Measurements from ENCODE around the gene ATMIN. TPM values are rescaled to one million over a fixed set of nuclear protein-coding genes. Genes with fewer than 3 reads are reported as not detected.

The ATMIN gene
- total and polyA plus RNA-seq, 2 of the 13 experiments (the other 11 are each of a cell fraction or from before 2014, with no cell fraction given) = 34.6 to 60.4 TPM

DNA sequence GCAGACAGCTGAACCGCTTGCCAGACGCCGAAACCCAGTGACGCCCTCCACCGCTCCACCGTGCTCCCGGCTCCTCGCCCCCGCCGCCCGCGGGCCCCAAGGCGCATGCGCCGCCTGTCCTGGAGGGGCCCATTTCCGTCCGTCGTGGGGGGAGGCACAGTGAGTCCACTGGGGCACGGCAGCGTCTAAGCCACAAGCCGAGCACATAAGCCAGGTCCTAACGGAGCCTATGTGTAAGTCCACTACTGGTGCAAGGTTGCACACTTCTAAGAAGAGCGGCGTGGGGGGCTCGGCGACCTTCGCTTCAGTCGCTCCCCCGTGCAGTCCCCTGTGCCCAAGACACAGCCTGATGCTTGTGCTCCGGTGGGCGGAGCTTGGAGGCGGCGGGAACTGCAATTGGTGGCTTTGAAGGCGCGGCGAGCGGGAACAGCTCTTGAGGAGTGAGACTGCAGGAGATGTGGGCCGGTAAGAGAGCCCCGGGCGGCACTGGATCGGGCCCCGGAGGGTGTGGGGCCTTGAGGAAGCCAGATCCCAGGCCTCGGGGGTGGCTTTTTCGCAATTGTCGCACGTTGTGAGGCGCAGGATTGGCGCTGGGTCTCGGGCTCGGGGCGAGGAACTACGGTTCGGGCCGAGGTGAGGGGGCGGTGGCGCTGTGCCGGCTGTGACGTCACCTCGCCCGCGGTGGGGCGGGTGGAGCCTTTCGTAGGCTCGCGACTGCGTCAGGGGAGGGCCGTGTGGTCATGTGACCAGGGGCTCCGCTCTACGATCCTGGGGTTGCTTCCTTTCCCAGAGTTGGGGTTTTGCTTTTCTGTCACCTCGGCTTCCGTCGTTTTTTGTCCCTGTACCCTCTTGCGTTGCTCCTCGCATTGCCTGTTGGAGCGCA, 28.6 kb upstream of the ATMIN start, which contains the start of the genes CENPN and CMC2 (continued):
- TF ChIP-seq, protein P1, sequence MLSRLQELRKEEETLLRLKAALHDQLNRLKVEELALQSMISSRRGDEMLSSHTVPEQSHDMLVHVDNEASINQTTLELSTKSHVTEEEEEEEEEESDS (CRISPR knock-in tag; IDR thresholded peaks at IDR 0.05; ENCODE audit: borderline replicate concordance) = peak; percentile 87; the same call in 1 of the 2 replicates
- TF ChIP-seq, protein P2, sequence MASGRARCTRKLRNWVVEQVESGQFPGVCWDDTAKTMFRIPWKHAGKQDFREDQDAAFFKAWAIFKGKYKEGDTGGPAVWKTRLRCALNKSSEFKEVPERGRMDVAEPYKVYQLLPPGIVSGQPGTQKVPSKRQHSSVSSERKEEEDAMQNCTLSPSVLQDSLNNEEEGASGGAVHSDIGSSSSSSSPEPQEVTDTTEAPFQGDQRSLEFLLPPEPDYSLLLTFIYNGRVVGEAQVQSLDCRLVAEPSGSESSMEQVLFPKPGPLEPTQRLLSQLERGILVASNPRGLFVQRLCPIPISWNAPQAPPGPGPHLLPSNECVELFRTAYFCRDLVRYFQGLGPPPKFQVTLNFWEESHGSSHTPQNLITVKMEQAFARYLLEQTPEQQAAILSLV (CRISPR knock-in tag; IDR thresholded peaks at IDR 0.05; ENCODE audit: borderline replicate concordance) = peak; percentile 83
- TF ChIP-seq HOXA9 (CRISPR knock-in tag; IDR thresholded peaks at IDR 0.05; ENCODE audit: borderline replicate concordance) (peak; percentile 87; the same call in 1 of the 2 replicates), ZNF781 (CRISPR knock-in tag; IDR thresholded peaks at IDR 0.05; ENCODE audit: borderline replicate concordance, not compliant biosample characterization) (peak; percentile 75), ZNF160 (CRISPR knock-in tag; IDR thresholded peaks at IDR 0.05) (no peak), ZNF101 (CRISPR knock-in tag; IDR thresholded peaks at IDR 0.05; ENCODE audit: borderline replicate concordance, low read depth) (no peak), HMGA1 (CRISPR knock-in tag; conservative IDR thresholded peaks at IDR 0.05) (no peak), SMYD3 (CRISPR knock-in tag; IDR thresholded peaks at IDR 0.05) (peak; percentile 97), ZNF326 (CRISPR knock-in tag; IDR thresholded peaks at IDR 0.05; ENCODE audit: borderline replicate concordance) (no peak), SP1 (IDR thresholded peaks at IDR 0.05) (peak; percentile 84), SP1 (CRISPR knock-in tag; IDR thresholded peaks at IDR 0.05) (peak; percentile 91), ZNF274 (CRISPR knock-in tag; IDR thresholded peaks at IDR 0.05) (no peak), STAG1 (CRISPR knock-in tag; IDR thresholded peaks at IDR 0.05) (no peak)
- TF ChIP-seq, protein P3, sequence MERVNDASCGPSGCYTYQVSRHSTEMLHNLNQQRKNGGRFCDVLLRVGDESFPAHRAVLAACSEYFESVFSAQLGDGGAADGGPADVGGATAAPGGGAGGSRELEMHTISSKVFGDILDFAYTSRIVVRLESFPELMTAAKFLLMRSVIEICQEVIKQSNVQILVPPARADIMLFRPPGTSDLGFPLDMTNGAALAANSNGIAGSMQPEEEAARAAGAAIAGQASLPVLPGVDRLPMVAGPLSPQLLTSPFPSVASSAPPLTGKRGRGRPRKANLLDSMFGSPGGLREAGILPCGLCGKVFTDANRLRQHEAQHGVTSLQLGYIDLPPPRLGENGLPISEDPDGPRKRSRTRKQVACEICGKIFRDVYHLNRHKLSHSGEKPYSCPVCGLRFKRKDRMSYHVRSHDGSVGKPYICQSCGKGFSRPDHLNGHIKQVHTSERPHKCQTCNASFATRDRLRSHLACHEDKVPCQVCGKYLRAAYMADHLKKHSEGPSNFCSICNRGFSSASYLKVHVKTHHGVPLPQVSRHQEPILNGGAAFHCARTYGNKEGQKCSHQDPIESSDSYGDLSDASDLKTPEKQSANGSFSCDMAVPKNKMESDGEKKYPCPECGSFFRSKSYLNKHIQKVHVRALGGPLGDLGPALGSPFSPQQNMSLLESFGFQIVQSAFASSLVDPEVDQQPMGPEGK (CRISPR knock-in tag; IDR thresholded peaks at IDR 0.05) = peak; percentile 67
- TF ChIP-seq, protein P4, sequence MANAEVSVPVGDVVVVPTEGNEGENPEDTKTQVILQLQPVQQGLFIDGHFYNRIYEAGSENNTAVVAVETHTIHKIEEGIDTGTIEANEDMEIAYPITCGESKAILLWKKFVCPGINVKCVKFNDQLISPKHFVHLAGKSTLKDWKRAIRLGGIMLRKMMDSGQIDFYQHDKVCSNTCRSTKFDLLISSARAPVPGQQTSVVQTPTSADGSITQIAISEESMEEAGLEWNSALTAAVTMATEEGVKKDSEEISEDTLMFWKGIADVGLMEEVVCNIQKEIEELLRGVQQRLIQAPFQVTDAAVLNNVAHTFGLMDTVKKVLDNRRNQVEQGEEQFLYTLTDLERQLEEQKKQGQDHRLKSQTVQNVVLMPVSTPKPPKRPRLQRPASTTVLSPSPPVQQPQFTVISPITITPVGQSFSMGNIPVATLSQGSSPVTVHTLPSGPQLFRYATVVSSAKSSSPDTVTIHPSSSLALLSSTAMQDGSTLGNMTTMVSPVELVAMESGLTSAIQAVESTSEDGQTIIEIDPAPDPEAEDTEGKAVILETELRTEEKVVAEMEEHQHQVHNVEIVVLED (CRISPR knock-in tag; IDR thresholded peaks at IDR 0.05; ENCODE audit: borderline replicate concordance) = peak; percentile 93
- TF ChIP-seq, protein P5, sequence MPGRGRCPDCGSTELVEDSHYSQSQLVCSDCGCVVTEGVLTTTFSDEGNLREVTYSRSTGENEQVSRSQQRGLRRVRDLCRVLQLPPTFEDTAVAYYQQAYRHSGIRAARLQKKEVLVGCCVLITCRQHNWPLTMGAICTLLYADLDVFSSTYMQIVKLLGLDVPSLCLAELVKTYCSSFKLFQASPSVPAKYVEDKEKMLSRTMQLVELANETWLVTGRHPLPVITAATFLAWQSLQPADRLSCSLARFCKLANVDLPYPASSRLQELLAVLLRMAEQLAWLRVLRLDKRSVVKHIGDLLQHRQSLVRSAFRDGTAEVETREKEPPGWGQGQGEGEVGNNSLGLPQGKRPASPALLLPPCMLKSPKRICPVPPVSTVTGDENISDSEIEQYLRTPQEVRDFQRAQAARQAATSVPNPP (CRISPR knock-in tag; IDR thresholded peaks at IDR 0.05) = peak; percentile 94; the same call in 1 of the 2 replicates
